ENCODE measurements around the gene USP8.
"Not testable (repeated sequence)": the region's sequence is repeated elsewhere in the genome, so short reads cannot be mapped to it uniquely, and the experiment has no call there.

USP8 gene

DNA sequence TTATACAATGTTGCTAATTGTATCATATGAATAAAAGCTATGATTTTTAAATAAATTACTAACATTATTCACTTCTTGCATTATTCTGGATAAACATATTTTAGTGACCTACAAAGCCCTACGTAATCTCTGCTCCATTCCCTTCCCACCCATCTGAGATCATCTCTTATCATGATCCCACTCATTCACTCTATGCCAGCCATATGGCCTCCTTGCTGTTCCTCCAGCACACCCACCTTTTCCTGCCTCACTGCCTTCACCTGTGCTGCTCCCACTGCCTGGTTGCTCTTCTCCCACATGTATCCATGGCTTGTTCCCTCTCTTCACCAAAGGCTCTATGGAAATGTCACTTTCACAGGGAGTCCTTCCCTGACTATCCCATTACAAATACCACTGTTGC, 7.3 kb upstream of the USP8 start:
- no peak overlapping the region for H4K8ac ChIP-seq (ENCODE audit: low read depth, low read length)
- H2BK12ac ChIP-seq (ENCODE audit: low read length) = no peak overlapping the region
- no peaks in the 10 kb centered on the region for H3K36me3 ChIP-seq (replicated peaks in 1 of 2; ENCODE audit: control insufficient read depth in 2 of 2, insufficient read depth in 2 of 2, low read length in 2 of 2)
- no peak overlapping the region for H3K4me2 ChIP-seq (ENCODE audit: insufficient read depth, low read length, poor library complexity, severe bottlenecking)
- H2BK5ac ChIP-seq (ENCODE audit: low read length) = no peak overlapping the region
- no peaks in the 10 kb centered on the region for H3K4me1 ChIP-seq (ENCODE audit: control insufficient read depth in 2 of 2, insufficient read depth in 1 of 2, low read depth in 1 of 2, low read length in 2 of 2)
- H3K9me3 ChIP-seq (replicated peaks in 1 of 2; ENCODE audit: control insufficient read depth in 2 of 2, insufficient read depth in 1 of 2, low read depth in 1 of 2, low read length in 2 of 2) = no peaks in the 10 kb centered on the region
- no peak overlapping the region for H3K4ac ChIP-seq (ENCODE audit: low read length)
- H3K18ac ChIP-seq (ENCODE audit: low read length) = no peak overlapping the region
- H3K27ac ChIP-seq (replicated peaks; ENCODE audit: low read length) = no peak overlapping the region
- no peak overlapping the region for H4K91ac ChIP-seq (ENCODE audit: low read depth, low read length, poor library complexity)
- H2AK5ac ChIP-seq (ENCODE audit: low read depth, low read length) = no peak overlapping the region
- H3K79me1 ChIP-seq (ENCODE audit: low read depth, low read length) = peaks cover 2% of the 10 kb centered on the region
- H2AFZ ChIP-seq (ENCODE audit: low read length) = no peak overlapping the region
- DNase-seq (ENCODE audit: low spot score) = no peak
- no peak overlapping the region for H3K4me3 ChIP-seq (ENCODE audit: low read length in 2 of 2)
- WGBS, 2 donors (ENCODE audit: extremely low coverage in 2 of 2, insufficient read length in 2 of 2, insufficient replicate concordance in 1 of 2) = no CpG with 5 or more reads among the region's 1 CpG
- H3K27me3 ChIP-seq (ENCODE audit: control insufficient read depth in 3 of 3, insufficient read depth in 3 of 3, low read depth in 1 of 3, low read length in 3 of 3) = no peaks in the 10 kb centered on the region
- H3K9ac ChIP-seq (ENCODE audit: low read depth, low read length, poor library complexity) = no peak overlapping the region
- H3K23ac ChIP-seq (ENCODE audit: low read depth, low read length, poor library complexity) = no peak overlapping the region
- H2BK120ac ChIP-seq (ENCODE audit: low read depth, low read length) = no peak overlapping the region
- H2BK15ac ChIP-seq (ENCODE audit: low read length) = no peak overlapping the region
- no peak overlapping the region for H3K14ac ChIP-seq (ENCODE audit: low read length)

DNA sequence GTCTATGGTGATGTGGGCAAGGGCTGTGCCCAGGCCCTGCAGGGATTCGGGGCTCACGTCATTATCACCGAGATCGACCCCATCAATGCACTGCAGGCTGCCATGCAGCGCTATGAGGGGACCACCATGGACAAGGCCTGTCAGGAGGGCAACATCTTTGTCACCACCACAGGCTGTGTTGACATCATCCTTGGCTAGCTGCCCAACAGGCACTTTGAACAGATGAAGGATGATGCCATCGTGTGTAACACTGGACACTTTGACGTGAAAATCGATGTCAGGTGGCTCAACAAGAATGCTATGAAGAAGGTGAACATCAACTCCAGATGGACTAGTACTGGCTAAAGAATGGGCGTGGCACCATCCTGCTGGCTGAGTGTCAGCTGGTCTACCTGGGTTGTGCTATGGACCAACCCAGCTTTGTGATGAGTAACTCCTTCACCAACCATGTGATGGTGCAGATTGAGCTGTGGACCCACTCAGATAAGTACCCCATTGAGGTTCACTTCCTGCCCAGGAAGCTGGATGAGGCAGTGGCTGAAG, 6.1 kb upstream of the USP8 start:
- DNase-seq (ENCODE audit: low spot score) = no peak
- no peak overlapping the region for H4K8ac ChIP-seq (ENCODE audit: low read depth, low read length)
- H3K27ac ChIP-seq (replicated peaks; ENCODE audit: low read length) = no peak overlapping the region
- peaks cover 2% of the 10 kb centered on the region for H3K79me1 ChIP-seq (ENCODE audit: low read depth, low read length)
- H2BK15ac ChIP-seq (ENCODE audit: low read length) = no peak overlapping the region
- H3K4me1 ChIP-seq (ENCODE audit: control insufficient read depth in 2 of 2, insufficient read depth in 1 of 2, low read depth in 1 of 2, low read length in 2 of 2) = no peaks in the 10 kb centered on the region
- H3K9ac ChIP-seq (ENCODE audit: low read depth, low read length, poor library complexity) = no peak overlapping the region
- no peak overlapping the region for H3K4me3 ChIP-seq (ENCODE audit: low read length in 2 of 2)
- H2AFZ ChIP-seq (ENCODE audit: low read length) = no peak overlapping the region
- no peak overlapping the region for H2BK120ac ChIP-seq (ENCODE audit: low read depth, low read length)
- no peak overlapping the region for H2AK5ac ChIP-seq (ENCODE audit: low read depth, low read length)
- H2BK12ac ChIP-seq (ENCODE audit: low read length) = no peak overlapping the region
- no peak overlapping the region for H4K91ac ChIP-seq (ENCODE audit: low read depth, low read length, poor library complexity)
- WGBS, 2 donors (ENCODE audit: extremely low coverage in 2 of 2, insufficient read length in 2 of 2, insufficient replicate concordance in 1 of 2) = no CpG with 5 or more reads among the region's 9 CpGs
- no peaks in the 10 kb centered on the region for H3K27me3 ChIP-seq (ENCODE audit: control insufficient read depth in 3 of 3, insufficient read depth in 3 of 3, low read depth in 1 of 3, low read length in 3 of 3)
- H3K18ac ChIP-seq (ENCODE audit: low read length) = no peak overlapping the region
- H3K4me2 ChIP-seq (ENCODE audit: insufficient read depth, low read length, poor library complexity, severe bottlenecking) = no peak overlapping the region
- H3K14ac ChIP-seq (ENCODE audit: low read length) = no peak overlapping the region
- no peak overlapping the region for H3K4ac ChIP-seq (ENCODE audit: low read length)
- H3K9me3 ChIP-seq (replicated peaks in 1 of 2; ENCODE audit: control insufficient read depth in 2 of 2, insufficient read depth in 1 of 2, low read depth in 1 of 2, low read length in 2 of 2) = no peaks in the 10 kb centered on the region
- H2BK5ac ChIP-seq (ENCODE audit: low read length) = no peak overlapping the region
- H3K36me3 ChIP-seq (replicated peaks in 1 of 2; ENCODE audit: control insufficient read depth in 2 of 2, insufficient read depth in 2 of 2, low read length in 2 of 2) = no peaks in the 10 kb centered on the region
- H3K23ac ChIP-seq (ENCODE audit: low read depth, low read length, poor library complexity) = no peak overlapping the region

GRCh38 chr15:50425219-50425618, 1.0 kb downstream of the USP8 start:
- Histone ChIP-seq H3K27ac (replicated peaks; ENCODE audit: low read length) (no peak overlapping the region), H2BK5ac (ENCODE audit: low read length) (no peak overlapping the region), H3K9ac (ENCODE audit: low read depth, low read length, poor library complexity) (no peak overlapping the region), H3K18ac (ENCODE audit: low read length) (no peak overlapping the region), H3K27me3 (ENCODE audit: control insufficient read depth in 3 of 3, insufficient read depth in 3 of 3, low read depth in 1 of 3, low read length in 3 of 3) (no peaks in the 10 kb centered on the region), H3K9me3 (replicated peaks in 1 of 2; ENCODE audit: control insufficient read depth in 2 of 2, insufficient read depth in 1 of 2, low read depth in 1 of 2, low read length in 2 of 2) (no peaks in the 10 kb centered on the region), H2AFZ (ENCODE audit: low read length) (no peak overlapping the region), H3K36me3 (replicated peaks in 1 of 2; ENCODE audit: control insufficient read depth in 2 of 2, insufficient read depth in 2 of 2, low read length in 2 of 2) (peaks cover 3 to 19% of the 10 kb centered on the region in 2 donors), H3K4me3 (ENCODE audit: low read length in 2 of 2) (peak overlapping the region; percentile 88 to 97), H3K23ac (ENCODE audit: low read depth, low read length, poor library complexity) (no peak overlapping the region), H2BK12ac (ENCODE audit: low read length) (no peak overlapping the region), H3K4me1 (ENCODE audit: control insufficient read depth in 2 of 2, insufficient read depth in 1 of 2, low read depth in 1 of 2, low read length in 2 of 2) (peaks cover 0 to 7% of the 10 kb centered on the region in 2 donors), H3K14ac (ENCODE audit: low read length) (no peak overlapping the region), H3K4me2 (ENCODE audit: insufficient read depth, low read length, poor library complexity, severe bottlenecking) (peak overlapping the region; percentile 50), H2BK120ac (ENCODE audit: low read depth, low read length) (no peak overlapping the region), H3K79me1 (ENCODE audit: low read depth, low read length) (peaks cover 6% of the 10 kb centered on the region), H4K91ac (ENCODE audit: low read depth, low read length, poor library complexity) (no peak overlapping the region), H4K8ac (ENCODE audit: low read depth, low read length) (no peak overlapping the region), H3K4ac (ENCODE audit: low read length) (no peak overlapping the region), H2AK5ac (ENCODE audit: low read depth, low read length) (no peak overlapping the region), H2BK15ac (ENCODE audit: low read length) (no peak overlapping the region)
- no peak for DNase-seq (ENCODE audit: low spot score)
- WGBS, 2 donors (ENCODE audit: extremely low coverage in 2 of 2, insufficient read length in 2 of 2, insufficient replicate concordance in 1 of 2) = no CpG with 5 or more reads among the region's 5 CpGs

DNA sequence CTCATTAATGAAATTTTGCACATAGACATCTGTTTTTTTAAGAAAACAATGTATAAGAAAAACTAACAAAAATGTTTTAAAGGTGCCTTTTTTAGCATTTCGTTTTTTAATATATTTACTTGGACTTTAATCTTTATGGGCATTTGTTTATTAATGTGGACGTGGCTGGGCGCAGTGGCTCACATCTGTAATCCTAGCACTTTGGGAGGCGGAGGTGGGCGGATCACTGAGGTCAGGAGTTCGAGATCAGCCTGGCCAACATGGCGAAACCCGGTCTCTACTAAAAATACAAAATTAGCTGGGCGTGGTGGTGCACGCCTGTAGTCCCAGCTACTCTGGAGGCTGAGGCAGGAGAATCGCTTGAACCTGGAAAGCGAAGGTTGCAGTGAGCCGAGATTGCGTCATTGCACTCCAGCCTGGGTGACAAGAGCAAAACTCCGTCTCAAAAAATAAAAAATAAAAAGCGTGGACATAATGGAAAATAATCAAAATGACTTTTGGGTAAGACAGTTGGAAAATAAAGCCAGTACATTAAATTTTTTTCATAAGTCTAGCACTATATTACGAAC, 1.6 kb downstream of the USP8 start:
- Histone ChIP-seq H3K36me3 (replicated peaks in 1 of 2; ENCODE audit: control insufficient read depth in 2 of 2, insufficient read depth in 2 of 2, low read length in 2 of 2) (peaks cover 3 to 19% of the 10 kb centered on the region in 2 donors), H3K4me3 (ENCODE audit: low read length in 2 of 2) (peak overlapping the region in 1 of 2 donors; percentile 88)
- WGBS, 2 donors (ENCODE audit: extremely low coverage in 2 of 2, insufficient read length in 2 of 2, insufficient replicate concordance in 1 of 2) = no CpG with 5 or more reads among the region's 17 CpGs
- H3K9me3 ChIP-seq (replicated peaks in 1 of 2; ENCODE audit: control insufficient read depth in 2 of 2, insufficient read depth in 1 of 2, low read depth in 1 of 2, low read length in 2 of 2); H2BK5ac ChIP-seq (ENCODE audit: low read length); DNase-seq (ENCODE audit: low spot score); H3K4ac ChIP-seq (ENCODE audit: low read length); H3K14ac ChIP-seq (ENCODE audit: low read length); H3K23ac ChIP-seq (ENCODE audit: low read depth, low read length, poor library complexity); H2BK12ac ChIP-seq (ENCODE audit: low read length); H3K79me1 ChIP-seq (ENCODE audit: low read depth, low read length); H2BK15ac ChIP-seq (ENCODE audit: low read length); H3K27me3 ChIP-seq (ENCODE audit: control insufficient read depth in 3 of 3, insufficient read depth in 3 of 3, low read depth in 1 of 3, low read length in 3 of 3); H2AK5ac ChIP-seq (ENCODE audit: low read depth, low read length); H3K9ac ChIP-seq (ENCODE audit: low read depth, low read length, poor library complexity); H3K18ac ChIP-seq (ENCODE audit: low read length); H3K4me2 ChIP-seq (ENCODE audit: insufficient read depth, low read length, poor library complexity, severe bottlenecking); H4K91ac ChIP-seq (ENCODE audit: low read depth, low read length, poor library complexity); H2AFZ ChIP-seq (ENCODE audit: low read length); H4K8ac ChIP-seq (ENCODE audit: low read depth, low read length); H3K4me1 ChIP-seq (ENCODE audit: control insufficient read depth in 2 of 2, insufficient read depth in 1 of 2, low read depth in 1 of 2, low read length in 2 of 2); H3K27ac ChIP-seq (replicated peaks; ENCODE audit: low read length); H2BK120ac ChIP-seq (ENCODE audit: low read depth, low read length): not testable (repeated sequence)

Measured in neuronal stem cell (in vitro differentiated cells).